ENCODE results near the gene VKORC1.

VKORC1 gene

GRCh38 chr16:31081428-31082351, 12.9 kb downstream of the VKORC1 start:
- no peak for DNase-seq

- DNase-seq, result no peak
Measured at GRCh38 chr16:31080756-31081419, 13.7 kb downstream of the VKORC1 start.

- no peak for DNase-seq
Measured at GRCh38 chr16:31080035-31080629, 14.5 kb downstream of the VKORC1 start.

DNA sequence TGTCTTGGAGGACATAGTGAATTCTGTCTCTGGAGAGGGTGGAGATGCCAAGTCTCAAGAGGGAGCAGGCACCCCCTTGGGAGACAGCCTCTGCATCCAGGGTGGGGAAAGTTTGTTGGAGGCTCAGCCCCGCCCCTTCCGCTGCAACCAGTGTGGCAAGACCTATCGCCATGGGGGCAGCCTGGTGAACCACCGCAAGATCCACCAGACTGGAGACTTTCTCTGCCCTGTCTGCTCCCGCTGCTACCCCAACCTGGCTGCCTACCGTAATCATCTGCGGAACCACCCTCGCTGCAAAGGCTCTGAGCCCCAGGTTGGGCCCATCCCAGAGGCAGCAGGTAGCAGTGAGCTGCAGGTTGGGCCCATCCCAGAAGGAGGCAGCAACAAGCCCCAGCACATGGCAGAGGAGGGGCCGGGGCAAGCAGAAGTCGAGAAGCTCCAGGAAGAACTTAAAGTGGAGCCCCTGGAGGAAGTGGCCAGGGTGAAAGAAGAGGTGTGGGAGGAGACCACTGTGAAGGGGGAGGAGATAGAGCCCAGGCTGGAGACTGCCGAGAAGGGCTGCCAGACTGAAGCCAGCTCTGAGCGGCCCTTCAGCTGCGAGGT, 15.2 kb downstream of the VKORC1 start:
- DNase-seq, result no peak

DNA sequence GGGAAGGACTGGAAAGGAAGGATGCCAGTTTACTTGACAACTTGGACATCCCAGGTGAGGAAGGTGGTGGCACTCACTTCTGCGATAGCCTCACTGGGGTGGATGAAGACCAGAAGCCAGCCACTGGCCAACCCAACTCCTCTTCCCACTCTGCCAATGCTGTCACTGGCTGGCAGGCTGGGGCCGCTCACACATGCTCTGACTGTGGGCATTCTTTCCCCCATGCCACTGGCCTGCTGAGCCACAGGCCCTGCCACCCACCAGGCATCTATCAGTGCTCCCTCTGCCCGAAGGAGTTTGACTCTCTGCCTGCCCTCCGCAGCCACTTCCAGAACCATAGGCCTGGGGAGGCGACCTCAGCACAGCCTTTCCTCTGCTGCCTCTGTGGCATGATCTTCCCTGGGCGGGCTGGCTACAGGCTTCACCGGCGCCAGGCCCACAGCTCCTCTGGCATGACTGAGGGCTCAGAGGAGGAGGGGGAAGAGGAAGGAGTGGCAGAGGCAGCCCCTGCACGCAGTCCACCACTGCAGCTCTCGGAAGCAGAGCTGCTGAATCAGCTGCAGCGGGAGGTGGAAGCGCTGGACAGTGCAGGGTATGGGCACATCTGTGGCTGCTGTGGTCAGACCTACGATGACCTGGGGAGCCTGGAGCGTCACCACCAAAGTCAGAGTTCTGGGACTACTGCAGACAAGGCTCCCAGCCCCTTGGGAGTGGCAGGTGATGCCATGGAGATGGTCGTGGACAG, 15.8 kb downstream of the VKORC1 start:
- DNase-seq, result no peak

DNA sequence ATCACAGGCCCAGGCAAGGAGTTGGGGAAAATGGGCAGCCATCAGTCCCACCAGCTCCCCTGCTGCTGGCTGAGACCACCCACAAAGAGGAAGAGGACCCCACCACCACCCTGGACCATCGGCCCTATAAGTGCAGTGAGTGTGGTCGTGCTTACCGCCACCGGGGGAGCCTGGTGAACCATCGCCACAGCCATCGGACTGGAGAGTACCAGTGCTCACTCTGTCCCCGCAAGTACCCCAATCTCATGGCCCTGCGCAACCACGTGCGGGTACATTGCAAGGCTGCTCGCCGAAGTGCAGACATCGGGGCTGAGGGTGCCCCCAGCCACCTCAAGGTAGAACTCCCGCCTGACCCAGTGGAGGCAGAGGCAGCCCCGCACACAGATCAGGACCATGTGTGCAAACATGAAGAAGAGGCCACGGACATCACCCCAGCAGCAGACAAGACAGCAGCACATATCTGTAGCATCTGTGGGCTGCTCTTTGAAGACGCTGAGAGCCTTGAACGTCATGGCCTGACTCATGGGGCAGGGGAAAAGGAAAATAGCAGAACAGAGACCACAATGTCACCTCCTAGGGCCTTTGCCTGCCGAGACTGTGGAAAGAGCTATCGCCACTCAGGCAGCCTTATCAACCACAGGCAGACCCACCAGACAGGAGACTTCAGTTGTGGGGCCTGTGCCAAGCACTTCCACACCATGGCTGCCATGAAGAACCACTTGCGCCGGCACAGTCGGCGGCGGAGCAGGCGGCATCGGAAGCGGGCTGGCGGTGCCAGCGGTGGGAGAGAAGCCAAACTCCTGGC, 16.8 kb downstream of the VKORC1 start:
- no peak for DNase-seq

DNA sequence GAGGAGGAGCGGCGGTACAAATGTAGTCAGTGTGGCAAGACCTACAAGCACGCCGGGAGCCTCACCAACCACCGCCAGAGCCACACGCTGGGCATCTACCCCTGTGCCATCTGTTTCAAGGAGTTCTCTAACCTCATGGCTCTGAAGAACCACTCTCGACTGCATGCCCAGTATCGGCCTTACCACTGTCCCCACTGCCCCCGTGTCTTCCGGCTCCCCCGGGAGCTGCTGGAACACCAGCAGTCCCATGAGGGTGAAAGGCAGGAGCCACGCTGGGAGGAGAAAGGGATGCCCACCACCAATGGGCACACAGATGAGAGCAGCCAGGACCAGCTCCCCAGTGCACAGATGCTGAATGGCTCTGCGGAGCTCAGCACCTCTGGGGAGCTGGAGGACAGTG, 17.6 kb downstream of the VKORC1 start:
- no peak for DNase-seq

GRCh38 chr16:31076319-31076718, 18.3 kb downstream of the VKORC1 start:
- no peak for DNase-seq

- DNase-seq, result no peak
Measured at GRCh38 chr16:31074814-31075183, 19.8 kb downstream of the VKORC1 start.

DNA sequence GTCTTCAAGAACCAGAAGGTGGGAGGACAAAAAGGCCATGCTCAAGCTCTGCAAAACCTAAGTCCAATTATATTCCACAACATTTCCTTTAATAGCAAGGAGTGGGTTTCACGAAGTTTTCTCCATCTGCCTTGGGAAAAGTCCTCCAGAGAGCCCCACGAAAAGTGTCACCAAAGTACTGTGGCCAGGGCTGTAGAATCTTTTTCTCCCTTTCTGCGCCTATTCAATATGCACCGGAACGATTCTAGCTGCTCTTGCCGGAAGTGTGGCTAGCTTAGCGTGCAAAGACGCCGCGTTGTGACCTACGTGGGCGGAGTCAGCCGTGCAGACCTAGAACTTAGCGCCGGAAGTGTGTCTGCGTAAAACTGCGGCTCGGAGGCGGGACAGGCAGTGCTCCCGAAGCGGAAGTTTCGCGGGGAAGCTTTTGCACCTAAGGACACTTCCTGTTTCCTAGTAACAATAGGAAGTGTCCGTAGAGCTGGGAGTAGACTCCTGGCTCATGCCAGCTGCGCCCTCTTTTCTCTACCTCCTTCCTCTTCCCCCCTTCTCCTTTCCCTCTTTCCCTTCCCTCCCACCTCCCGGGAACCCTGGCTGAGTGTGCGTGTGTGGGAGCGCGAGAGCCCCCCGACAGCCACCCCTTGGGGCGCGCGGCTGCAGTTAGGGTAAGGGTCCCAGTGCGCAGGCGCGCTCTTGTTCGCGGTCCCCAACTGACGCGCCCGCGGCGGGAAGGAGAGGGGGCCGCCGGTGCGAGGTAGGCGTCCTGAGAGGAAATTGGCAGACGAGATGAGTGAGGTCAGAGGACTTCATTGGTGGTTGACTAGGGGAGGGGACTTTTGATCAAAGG, 20.4 kb downstream of the VKORC1 start, which contains the start of the genes ZNF646 and ZNF668:
Gene ZNF646 (plus strand): TSS at position 453 of the 844 bp plus-strand sequence. CDS start 1,903 bp downstream, outside the sequence.
Gene ZNF668 (minus strand): TSS at position 271 of the 844 bp plus-strand sequence. CDS start 9,781 bp downstream, outside the sequence.
- DNase-seq, result peak; percentile 99

GRCh38 chr16:31073142-31073969, 21.2 kb downstream of the VKORC1 start:
- DNase-seq, result peak; percentile 93

GRCh38 chr16:31072540-31073141, 22.0 kb downstream of the VKORC1 start:
- no peak for DNase-seq

- no peak for DNase-seq
Measured at GRCh38 chr16:31071861-31072260, 22.7 kb downstream of the VKORC1 start.

GRCh38 chr16:31067342-31067741, 27.3 kb downstream of the VKORC1 start:
- no peak for DNase-seq

DNA sequence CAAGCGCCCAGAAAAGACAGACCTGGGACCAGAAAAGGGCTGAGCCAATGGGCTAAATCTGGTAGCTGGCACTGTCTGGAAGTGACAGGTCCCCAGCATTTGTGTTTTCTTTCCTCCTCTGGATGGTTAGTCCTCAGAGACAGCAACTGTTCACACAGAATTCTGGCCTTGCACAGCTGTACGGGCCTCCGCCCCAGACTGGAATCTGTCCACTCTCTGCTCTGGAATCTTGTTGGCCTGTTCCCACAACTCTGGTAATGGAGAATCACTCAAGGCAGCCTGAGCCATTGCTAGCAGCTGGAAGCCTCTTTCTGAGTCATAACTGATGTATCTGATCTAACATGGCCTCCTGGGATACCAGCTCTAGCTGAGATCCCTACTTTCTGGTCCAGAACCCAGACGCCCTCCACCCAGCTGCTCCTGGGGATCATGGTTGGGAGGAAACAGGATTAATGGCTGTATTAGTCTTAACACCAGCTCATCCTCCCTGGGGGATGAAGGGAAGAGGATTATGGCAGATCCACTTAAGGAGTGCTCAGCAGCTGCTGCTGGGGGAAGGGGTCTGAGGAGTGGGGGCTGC, 29.6 kb downstream of the VKORC1 start:
- no peak for DNase-seq

- no peak for DNase-seq
Measured at GRCh38 chr16:31063843-31064611, 30.6 kb downstream of the VKORC1 start.

DNA sequence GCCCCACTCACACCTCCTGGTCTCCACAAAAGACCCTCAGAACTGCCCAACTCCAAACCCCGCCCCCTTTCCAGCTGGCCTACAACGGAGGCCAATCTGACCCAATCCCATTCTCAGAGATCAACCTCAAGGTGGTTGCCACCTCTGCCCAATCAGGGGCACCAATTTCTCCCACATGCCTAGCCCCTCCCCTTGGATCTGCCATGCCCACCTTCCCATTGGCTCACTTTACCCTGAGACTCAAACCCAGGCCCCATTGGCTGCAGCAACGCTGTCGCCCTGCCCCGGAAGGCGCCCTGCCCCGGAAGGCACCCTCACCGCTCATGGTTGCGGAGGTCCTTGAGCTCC, 31.1 kb downstream of the VKORC1 start:
- no peak for DNase-seq

- DNase-seq, result no peak
Measured at GRCh38 chr16:31061813-31062440, 32.7 kb downstream of the VKORC1 start.
